Liver (tissue), 3 donors: ENCODE results near the gene RASL12.

ENCODE experiments used
- EGR1 ChIP-seq, 2 donors: IDR thresholded peaks; 2 replicates each; pipeline ENCODE4 v1.6.1; 2016 to 2018; ENCODE audit warnings: antibody characterized with exemption in 2 of 2, low read depth in 2 of 2
- GABPA ChIP-seq, 2 donors: IDR thresholded peaks in 1 of 2; conservative IDR thresholded peaks in 1 of 2; 2 replicates each; pipeline ENCODE4 v1.6.1; 2016; ENCODE audit warnings: antibody characterized with exemption in 2 of 2, mild to moderate bottlenecking in 1 of 2, moderate library complexity in 1 of 2
- JUND ChIP-seq, 2 donors: IDR thresholded peaks; 2 replicates each; pipeline ENCODE4 v1.6.1; 2016; ENCODE audit warnings: antibody characterized with exemption in 2 of 2
- NR2F2 ChIP-seq: IDR thresholded peaks from 2 replicates; pipeline ENCODE4 v1.6.1; 2016; ENCODE audit warnings: antibody characterized with exemption
- RXRA ChIP-seq, 2 donors: IDR thresholded peaks; 2 replicates each; pipeline ENCODE4 v1.6.1; 2017 to 2018; ENCODE audit warnings: antibody characterized with exemption in 2 of 2, mild to moderate bottlenecking in 1 of 2
- SP1 ChIP-seq: IDR thresholded peaks from 2 replicates; pipeline ENCODE4 v1.6.1; 2018; ENCODE audit warnings: antibody characterized with exemption, mild to moderate bottlenecking
- TAF1 ChIP-seq: conservative IDR thresholded peaks from 2 replicates; pipeline ENCODE4 v1.6.1; 2016; ENCODE audit warnings: antibody characterized with exemption, mild to moderate bottlenecking
- TF ChIP-seq, protein P1 (sequence below): IDR thresholded peaks from 2 replicates; pipeline ENCODE4 v1.6.1; 2016; ENCODE audit warnings: antibody characterized with exemption, mild to moderate bottlenecking
- TF ChIP-seq, protein P2 (sequence below): fragments of 150-350 bp; IDR thresholded peaks from 2 replicates; pipeline ENCODE4 v1.5.1; 2017; ENCODE audit warnings: improper control_type of control experiment, low read depth, low read length; ENCODE audit not compliant: missing input control
- TF ChIP-seq, protein P3 (sequence below): IDR thresholded peaks from 2 replicates; pipeline ENCODE4 v1.6.1; 2016; ENCODE audit warnings: antibody characterized with exemption
- TF ChIP-seq, protein P4 (sequence below): IDR thresholded peaks from 2 replicates; pipeline ENCODE4 v1.6.1; 2016; ENCODE audit warnings: antibody characterized with exemption
- TF ChIP-seq, protein P5 (sequence below): IDR thresholded peaks from 2 replicates; pipeline ENCODE4 v1.6.1; 2016; ENCODE audit warnings: antibody characterized with exemption
- donor health status: healthy.
- donor health status: healthy.

DNA sequence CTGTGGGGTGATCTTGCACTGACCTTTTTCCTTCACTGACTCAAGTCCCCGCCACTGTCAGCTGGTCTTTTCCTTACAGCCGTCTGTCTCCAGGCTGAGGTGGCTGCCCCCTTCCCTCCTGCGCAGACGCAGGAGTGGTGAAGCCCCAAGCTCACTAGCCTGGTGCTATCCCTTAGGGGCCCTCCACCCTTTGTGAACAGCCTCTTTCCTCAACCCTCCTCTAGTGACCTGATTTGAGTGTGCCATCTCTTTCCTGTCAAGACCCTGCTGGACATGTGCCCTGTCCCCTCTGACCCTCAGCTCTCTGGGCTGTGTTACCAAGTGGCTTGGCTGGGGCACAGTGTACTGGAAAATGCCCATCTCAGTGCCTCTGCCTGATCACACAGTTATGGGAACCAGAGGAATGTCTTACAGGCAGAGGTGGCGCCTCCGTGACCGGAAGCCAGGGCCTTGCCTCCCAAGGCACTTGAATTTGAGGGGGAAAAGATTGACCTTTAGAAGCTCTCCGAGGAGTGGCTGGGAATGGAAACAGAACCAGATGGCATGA is 17.5 kb upstream of the RASL12 start:
- TF ChIP-seq, protein P1, sequence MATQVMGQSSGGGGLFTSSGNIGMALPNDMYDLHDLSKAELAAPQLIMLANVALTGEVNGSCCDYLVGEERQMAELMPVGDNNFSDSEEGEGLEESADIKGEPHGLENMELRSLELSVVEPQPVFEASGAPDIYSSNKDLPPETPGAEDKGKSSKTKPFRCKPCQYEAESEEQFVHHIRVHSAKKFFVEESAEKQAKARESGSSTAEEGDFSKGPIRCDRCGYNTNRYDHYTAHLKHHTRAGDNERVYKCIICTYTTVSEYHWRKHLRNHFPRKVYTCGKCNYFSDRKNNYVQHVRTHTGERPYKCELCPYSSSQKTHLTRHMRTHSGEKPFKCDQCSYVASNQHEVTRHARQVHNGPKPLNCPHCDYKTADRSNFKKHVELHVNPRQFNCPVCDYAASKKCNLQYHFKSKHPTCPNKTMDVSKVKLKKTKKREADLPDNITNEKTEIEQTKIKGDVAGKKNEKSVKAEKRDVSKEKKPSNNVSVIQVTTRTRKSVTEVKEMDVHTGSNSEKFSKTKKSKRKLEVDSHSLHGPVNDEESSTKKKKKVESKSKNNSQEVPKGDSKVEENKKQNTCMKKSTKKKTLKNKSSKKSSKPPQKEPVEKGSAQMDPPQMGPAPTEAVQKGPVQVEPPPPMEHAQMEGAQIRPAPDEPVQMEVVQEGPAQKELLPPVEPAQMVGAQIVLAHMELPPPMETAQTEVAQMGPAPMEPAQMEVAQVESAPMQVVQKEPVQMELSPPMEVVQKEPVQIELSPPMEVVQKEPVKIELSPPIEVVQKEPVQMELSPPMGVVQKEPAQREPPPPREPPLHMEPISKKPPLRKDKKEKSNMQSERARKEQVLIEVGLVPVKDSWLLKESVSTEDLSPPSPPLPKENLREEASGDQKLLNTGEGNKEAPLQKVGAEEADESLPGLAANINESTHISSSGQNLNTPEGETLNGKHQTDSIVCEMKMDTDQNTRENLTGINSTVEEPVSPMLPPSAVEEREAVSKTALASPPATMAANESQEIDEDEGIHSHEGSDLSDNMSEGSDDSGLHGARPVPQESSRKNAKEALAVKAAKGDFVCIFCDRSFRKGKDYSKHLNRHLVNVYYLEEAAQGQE: no peak
- TF ChIP-seq TAF1 (no peak), NR2F2 (no peak), SP1 (no peak), EGR1 (IDR thresholded peaks at IDR 0.05; ENCODE audit: low read depth in 2 of 2) (no peak), GABPA (IDR thresholded peaks at IDR 0.05 in 1 of 2, conservative IDR thresholded peaks at IDR 0.05 in 1 of 2) (no peak), RXRA (IDR thresholded peaks at IDR 0.05) (no peak), JUND (IDR thresholded peaks at IDR 0.05) (no peak)
- TF ChIP-seq, protein P2, sequence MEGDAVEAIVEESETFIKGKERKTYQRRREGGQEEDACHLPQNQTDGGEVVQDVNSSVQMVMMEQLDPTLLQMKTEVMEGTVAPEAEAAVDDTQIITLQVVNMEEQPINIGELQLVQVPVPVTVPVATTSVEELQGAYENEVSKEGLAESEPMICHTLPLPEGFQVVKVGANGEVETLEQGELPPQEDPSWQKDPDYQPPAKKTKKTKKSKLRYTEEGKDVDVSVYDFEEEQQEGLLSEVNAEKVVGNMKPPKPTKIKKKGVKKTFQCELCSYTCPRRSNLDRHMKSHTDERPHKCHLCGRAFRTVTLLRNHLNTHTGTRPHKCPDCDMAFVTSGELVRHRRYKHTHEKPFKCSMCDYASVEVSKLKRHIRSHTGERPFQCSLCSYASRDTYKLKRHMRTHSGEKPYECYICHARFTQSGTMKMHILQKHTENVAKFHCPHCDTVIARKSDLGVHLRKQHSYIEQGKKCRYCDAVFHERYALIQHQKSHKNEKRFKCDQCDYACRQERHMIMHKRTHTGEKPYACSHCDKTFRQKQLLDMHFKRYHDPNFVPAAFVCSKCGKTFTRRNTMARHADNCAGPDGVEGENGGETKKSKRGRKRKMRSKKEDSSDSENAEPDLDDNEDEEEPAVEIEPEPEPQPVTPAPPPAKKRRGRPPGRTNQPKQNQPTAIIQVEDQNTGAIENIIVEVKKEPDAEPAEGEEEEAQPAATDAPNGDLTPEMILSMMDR: no peak
- TF ChIP-seq, protein P3, sequence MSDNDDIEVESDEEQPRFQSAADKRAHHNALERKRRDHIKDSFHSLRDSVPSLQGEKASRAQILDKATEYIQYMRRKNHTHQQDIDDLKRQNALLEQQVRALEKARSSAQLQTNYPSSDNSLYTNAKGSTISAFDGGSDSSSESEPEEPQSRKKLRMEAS: no peak
- TF ChIP-seq, protein P4, sequence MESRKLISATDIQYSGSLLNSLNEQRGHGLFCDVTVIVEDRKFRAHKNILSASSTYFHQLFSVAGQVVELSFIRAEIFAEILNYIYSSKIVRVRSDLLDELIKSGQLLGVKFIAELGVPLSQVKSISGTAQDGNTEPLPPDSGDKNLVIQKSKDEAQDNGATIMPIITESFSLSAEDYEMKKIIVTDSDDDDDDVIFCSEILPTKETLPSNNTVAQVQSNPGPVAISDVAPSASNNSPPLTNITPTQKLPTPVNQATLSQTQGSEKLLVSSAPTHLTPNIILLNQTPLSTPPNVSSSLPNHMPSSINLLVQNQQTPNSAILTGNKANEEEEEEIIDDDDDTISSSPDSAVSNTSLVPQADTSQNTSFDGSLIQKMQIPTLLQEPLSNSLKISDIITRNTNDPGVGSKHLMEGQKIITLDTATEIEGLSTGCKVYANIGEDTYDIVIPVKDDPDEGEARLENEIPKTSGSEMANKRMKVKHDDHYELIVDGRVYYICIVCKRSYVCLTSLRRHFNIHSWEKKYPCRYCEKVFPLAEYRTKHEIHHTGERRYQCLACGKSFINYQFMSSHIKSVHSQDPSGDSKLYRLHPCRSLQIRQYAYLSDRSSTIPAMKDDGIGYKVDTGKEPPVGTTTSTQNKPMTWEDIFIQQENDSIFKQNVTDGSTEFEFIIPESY: no peak
- TF ChIP-seq, protein P5, sequence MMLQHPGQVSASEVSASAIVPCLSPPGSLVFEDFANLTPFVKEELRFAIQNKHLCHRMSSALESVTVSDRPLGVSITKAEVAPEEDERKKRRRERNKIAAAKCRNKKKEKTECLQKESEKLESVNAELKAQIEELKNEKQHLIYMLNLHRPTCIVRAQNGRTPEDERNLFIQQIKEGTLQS: no peak
